Mononuclear cell (primary cell): ENCODE results near the gene RNF187. TPM values are rescaled to one million over a fixed set of nuclear protein-coding genes. Genes with fewer than 3 reads are reported as not detected.

ENCODE experiments used
- H3K27me3 ChIP-seq: 2 replicates; pipeline ENCODE4 v1.6.0; 2011; ENCODE audit warnings: low read length, control low read depth; ENCODE audit not compliant: insufficient read depth
- H3K4me1 ChIP-seq: 2 replicates; pipeline ENCODE4 v1.5.1; 2011; ENCODE audit warnings: mild to moderate bottlenecking, low read length, control low read depth; ENCODE audit not compliant: insufficient read depth
- H3K4me3 ChIP-seq: 2 replicates; pipeline ENCODE4 v1.5.1; 2011; ENCODE audit warnings: mild to moderate bottlenecking, low read length, moderate library complexity
- H3K9me3 ChIP-seq: 2 replicates; pipeline ENCODE4 v1.5.1; 2011; ENCODE audit warnings: low read depth, mild to moderate bottlenecking, control low read depth, low read length
- total RNA-seq: library from RNA; depleted of rRNA; stranded (reverse); fragments of >200 nt; gene quantifications from one replicate; pipeline ENCODE4 v1.2.3, GENCODE V29; 2012

The RNF187 gene
- total RNA-seq, result 13.7 TPM

DNA sequence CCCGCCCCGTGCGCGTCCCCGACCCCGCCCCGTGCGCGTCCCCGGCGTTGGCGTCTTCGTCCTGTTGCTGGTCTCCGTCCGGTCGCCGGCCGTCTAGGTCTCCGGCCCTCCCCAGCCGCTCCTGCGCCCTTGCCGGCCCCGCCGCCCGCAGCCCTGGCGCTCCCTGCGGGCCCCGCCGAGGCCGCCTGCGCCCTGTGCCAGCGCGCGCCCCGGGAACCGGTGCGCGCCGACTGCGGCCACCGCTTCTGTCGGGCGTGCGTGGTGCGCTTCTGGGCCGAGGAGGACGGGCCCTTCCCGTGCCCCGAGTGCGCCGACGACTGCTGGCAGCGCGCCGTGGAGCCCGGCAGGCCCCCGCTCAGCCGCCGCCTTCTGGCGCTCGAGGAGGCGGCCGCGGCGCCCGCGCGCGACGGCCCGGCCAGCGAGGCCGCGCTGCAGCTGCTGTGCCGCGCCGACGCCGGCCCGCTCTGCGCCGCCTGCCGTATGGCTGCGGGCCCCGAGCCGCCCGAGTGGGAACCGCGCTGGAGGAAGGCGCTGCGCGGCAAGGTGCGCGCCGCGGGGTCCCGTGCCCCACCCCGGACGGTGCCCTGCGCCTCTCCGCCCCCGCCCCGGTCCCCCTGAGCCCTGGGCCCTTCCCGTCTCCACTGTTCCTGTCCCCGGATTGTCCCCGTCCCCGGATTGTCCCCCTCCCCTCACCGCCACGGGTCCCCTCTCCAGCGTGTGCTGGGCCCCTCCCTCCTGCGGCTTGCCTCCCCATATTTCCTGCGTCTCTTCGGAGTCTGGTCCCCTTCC is at the start of gene RNF187:
Gene RNF187 (plus strand): TSS at position 47 of the 789 bp plus-strand sequence.
- Histone ChIP-seq H3K4me3 (peak within 1 kb of the TSS; percentile 60), H3K4me1 (peaks cover 39% of the 10 kb centered on the region)

DNA sequence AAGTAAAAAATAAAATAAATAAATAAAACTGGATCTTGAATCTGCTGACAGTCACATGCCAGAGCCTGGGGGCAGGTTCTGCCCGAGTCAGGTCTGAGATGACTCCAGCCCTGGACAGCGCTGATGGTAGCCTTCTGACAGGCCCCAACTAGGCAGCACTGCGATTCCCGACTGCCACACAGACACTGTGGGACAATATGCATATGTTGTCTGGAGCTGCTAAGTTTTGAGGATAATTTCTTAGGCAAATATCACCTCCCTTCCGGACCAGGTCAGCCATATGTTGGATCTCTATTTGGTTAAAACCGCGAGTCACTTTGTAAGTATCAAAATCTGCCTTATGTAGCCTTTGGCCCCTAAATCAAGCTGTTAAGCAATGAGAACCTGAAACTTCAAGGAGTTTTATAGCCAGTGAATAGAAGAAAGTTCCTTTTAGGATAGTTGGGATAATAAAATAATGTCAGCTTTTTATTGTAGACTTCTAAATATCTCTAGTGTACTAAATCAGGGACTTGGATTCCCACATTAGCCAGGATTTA is 49.7 kb upstream of the RNF187 start:
- Histone ChIP-seq H3K9me3 (no peaks in the 10 kb centered on the region), H3K4me3 (no peak overlapping the region), H3K4me1 (no peaks in the 10 kb centered on the region), H3K27me3 (peaks cover 22% of the 10 kb centered on the region)

More for the DNA sequence above, at the start of gene RNF187:
- Histone ChIP-seq H3K9me3 (no peaks in the 10 kb centered on the region), H3K27me3 (no peaks in the 10 kb centered on the region)

- no peak overlapping the region for H3K4me3 ChIP-seq
- no peaks in the 10 kb centered on the region for H3K9me3 ChIP-seq
- H3K27me3 ChIP-seq, result peaks cover 26% of the 10 kb centered on the region
- H3K4me1 ChIP-seq, result no peaks in the 10 kb centered on the region
Observed at GRCh38 chr1:228438266-228438665, 48.9 kb upstream of the RNF187 start.

- no peaks in the 10 kb centered on the region for H3K9me3 ChIP-seq
- peaks cover 5% of the 10 kb centered on the region for H3K4me1 ChIP-seq
- H3K27me3 ChIP-seq, result peaks cover 37% of the 10 kb centered on the region
- H3K4me3 ChIP-seq, result no peak overlapping the region
Observed at GRCh38 chr1:228440761-228441500, 46.3 kb upstream of the RNF187 start.

DNA sequence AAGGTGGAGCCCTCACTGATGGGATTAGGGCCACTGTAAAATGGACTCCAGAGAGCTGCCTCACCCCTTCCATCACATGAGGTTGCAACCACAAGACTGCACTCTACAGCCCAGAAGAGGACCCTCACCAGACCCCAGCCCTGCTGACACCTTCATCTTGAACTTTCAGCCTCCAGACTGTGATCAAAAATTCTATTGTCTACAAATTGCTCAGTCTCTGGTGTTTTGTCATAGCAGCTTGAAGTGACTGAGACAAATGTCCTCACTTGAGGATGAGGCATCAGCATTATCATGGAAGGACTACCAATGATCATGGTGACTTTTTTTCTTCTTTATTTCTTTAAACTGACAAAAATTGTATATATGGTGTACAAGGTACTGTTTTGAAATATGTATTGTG is 43.8 kb upstream of the RNF187 start:
- H3K27me3 ChIP-seq, result peaks cover 57% of the 10 kb centered on the region
- no peaks in the 10 kb centered on the region for H3K9me3 ChIP-seq
- H3K4me1 ChIP-seq, result peaks cover 10% of the 10 kb centered on the region
- H3K4me3 ChIP-seq, result no peak overlapping the region

GRCh38 chr1:228445490-228445842 is 41.7 kb upstream of the RNF187 start:
- peaks cover 10% of the 10 kb centered on the region for H3K4me1 ChIP-seq
- peak overlapping the region; percentile 20 for H3K4me3 ChIP-seq
- H3K27me3 ChIP-seq, result peaks cover 55% of the 10 kb centered on the region
- H3K9me3 ChIP-seq, result no peaks in the 10 kb centered on the region

DNA sequence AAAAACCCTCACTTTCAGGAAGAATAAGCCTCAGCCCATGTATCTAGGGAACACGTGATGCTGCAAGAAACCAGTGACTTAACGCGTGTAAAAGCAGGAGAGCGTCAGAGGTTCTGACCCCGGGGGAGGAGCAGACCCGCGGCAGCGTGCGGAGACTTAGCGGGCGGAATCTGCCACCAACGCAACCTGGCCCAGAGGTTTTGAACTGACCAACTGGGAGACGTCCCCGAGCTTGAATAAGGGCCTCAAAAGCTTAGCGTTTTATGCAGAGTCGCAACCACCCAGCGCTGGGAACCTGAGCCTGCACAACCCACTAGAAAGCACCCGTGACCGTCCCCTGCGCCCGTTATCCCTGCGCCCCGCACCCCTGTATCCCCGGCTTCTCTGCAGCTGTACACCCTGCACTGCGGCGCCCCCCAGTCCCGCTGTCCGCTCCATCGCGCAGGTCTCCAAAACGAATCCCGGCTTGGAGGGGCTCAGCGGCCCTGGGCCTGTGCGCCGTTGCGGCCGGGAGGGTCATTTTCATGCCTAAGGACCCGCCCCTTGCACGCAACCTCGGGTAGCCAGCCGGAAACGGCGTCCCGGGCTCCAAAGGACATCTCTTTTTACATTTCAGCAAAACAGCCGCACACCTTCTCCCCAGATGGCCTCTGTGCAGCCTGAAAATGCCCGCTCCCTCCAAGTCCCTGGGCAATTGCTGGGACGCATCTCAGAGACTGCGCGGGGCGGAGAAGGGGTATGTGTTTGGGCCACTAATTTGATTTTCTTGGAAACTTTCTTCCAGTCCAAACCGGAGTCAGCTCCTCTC is 41.1 kb upstream of the RNF187 start:
- no peaks in the 10 kb centered on the region for H3K9me3 ChIP-seq
- H3K27me3 ChIP-seq, result peaks cover 55% of the 10 kb centered on the region
- H3K4me3 ChIP-seq, result peak overlapping the region; percentile 20
- H3K4me1 ChIP-seq, result peaks cover 10% of the 10 kb centered on the region

GRCh38 chr1:228446852-228447251 is 40.3 kb upstream of the RNF187 start:
- H3K9me3 ChIP-seq, result no peaks in the 10 kb centered on the region

GRCh38 chr1:228448372-228448771 is 38.8 kb upstream of the RNF187 start:
- Histone ChIP-seq H3K4me1 (peaks cover 10% of the 10 kb centered on the region), H3K27me3 (peaks cover 43% of the 10 kb centered on the region), H3K4me3 (no peak overlapping the region), H3K9me3 (no peaks in the 10 kb centered on the region)

More at GRCh38 chr1:228446852-228447251, 40.3 kb upstream of the RNF187 start:
- Histone ChIP-seq H3K27me3 (peaks cover 50% of the 10 kb centered on the region), H3K4me3 (no peak overlapping the region), H3K4me1 (peaks cover 10% of the 10 kb centered on the region)

- H3K9me3 ChIP-seq, result no peaks in the 10 kb centered on the region
- peaks cover 27% of the 10 kb centered on the region for H3K27me3 ChIP-seq
- H3K4me3 ChIP-seq, result no peak overlapping the region
- peaks cover 10% of the 10 kb centered on the region for H3K4me1 ChIP-seq
Observed at GRCh38 chr1:228450200-228450599, 37.0 kb upstream of the RNF187 start.

- no peaks in the 10 kb centered on the region for H3K9me3 ChIP-seq
- peaks cover 21% of the 10 kb centered on the region for H3K27me3 ChIP-seq
- H3K4me3 ChIP-seq, result no peak overlapping the region
- H3K4me1 ChIP-seq, result peaks cover 11% of the 10 kb centered on the region
Observed at GRCh38 chr1:228452194-228453021, 34.8 kb upstream of the RNF187 start.

GRCh38 chr1:228453022-228453560 is 34.1 kb upstream of the RNF187 start:
- no peak overlapping the region for H3K4me3 ChIP-seq
- H3K27me3 ChIP-seq, result peaks cover 17% of the 10 kb centered on the region
- H3K4me1 ChIP-seq, result peaks cover 18% of the 10 kb centered on the region
- H3K9me3 ChIP-seq, result no peaks in the 10 kb centered on the region

DNA sequence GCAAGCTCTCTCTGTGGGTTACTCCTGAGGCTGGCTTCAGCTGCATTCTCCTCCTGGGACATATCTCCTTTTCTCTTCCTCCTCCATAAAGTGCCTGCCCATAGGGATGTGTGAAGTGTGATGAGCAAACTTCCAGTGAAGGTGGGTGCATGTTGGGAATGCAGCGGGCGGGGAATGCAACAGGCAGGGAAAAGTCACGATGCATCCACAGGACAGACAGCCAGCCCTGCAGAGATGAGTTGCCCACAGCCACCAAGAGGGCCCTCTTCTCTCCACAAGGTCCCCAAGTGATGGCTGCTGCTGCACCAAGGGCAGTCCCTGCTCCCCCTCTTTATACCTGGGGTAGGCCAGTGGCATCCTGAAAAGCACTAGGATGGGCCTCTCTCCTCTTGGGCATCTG is 33.6 kb upstream of the RNF187 start:
- peaks cover 23% of the 10 kb centered on the region for H3K4me1 ChIP-seq

GRCh38 chr1:228454238-228454637 is 32.9 kb upstream of the RNF187 start:
- Histone ChIP-seq H3K4me1 (peaks cover 30% of the 10 kb centered on the region), H3K4me3 (no peak overlapping the region), H3K9me3 (no peaks in the 10 kb centered on the region), H3K27me3 (peaks cover 14% of the 10 kb centered on the region)

More for the DNA sequence above, 33.6 kb upstream of the RNF187 start:
- Histone ChIP-seq H3K9me3 (no peaks in the 10 kb centered on the region), H3K4me3 (no peak overlapping the region), H3K27me3 (peaks cover 14% of the 10 kb centered on the region)
